ENCODE results near the gene NTM.

NTM gene

DNA sequence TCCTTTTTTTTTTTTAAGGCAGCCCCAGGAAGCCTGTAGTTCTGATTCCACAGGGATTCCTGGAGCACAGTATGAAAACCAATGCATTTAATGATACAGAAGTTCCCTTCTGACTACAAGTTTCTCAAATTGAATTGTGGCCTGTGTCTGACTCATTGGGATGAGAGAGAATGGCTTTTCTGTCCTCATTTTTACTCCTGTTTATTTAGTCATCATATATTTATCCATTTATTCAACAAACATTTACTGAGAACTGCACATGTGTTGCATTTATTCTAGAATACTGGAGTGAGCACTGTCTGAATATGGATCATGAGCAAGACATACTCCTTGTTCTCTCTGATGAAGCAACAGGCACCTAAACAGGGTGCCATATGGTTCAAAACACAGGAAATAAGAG lies 231.2 kb downstream of the NTM start:
- no peak for DNase-seq (ENCODE audit: low read depth in 2 of 2)

DNA sequence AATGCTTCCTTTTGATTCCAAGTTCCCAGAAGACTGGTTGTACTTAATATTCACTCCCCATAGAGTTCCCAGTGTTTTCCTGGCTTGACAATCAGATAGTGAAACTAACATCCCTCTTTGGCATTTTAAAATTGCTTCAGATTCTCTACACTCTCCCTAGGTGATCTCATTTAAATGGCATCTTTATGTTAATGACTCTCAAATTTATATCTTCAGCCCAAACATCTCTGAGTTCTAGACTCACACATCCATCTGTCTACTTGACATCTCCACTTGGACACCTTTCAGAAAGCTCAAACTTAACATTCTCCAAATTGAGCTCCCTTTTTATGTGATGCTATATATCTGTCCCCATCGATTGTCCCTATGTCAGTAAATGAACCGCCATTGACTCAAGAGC lies 232.0 kb downstream of the NTM start:
- DNase-seq (ENCODE audit: low read depth in 2 of 2), result no peak

DNA sequence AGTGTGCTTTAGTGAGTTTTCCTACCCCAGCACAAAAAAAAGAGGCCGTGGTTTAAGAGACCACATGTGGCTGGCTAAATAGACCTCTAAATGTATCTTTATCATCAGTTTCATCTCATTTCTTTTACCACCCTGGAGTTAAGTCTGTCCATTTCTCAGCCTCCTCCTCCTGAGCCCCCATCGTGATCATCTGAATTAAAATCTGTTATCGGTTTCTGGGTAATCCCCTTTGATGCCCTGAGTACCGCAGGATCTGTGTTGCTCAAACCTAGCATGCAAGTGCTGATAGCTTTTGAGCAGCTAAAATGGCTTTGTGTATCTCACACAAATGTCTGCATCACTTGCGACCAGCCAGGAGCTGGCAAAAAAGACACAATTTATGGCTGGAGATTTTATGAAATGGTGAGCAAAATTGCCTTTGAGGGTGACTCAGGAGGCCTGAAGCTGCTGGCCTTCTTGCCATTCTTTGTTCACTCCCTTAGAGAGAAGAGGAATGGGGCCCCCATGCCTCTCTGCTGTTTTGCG lies 236.5 kb downstream of the NTM start:
- DNase-seq (ENCODE audit: low read depth in 2 of 2), result no peak

DNA sequence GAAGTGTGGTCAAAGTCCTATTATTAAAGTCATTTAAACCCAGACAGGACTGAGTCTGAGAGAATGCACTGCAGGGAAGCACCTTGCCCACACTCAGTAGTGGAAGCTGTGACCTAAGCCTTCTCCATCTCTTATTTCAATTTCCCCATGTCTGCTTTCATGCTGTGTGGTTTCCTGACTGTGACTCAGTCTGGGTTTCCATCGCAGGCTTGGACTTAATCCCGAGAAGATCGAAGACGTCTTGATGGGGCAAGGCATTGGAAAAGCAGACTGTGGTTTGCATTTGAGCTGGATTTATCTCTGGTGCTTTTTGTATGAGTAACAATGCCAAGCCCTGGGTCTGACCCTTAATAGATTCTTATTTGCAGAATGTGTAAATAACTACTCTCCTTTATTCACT lies 238.9 kb downstream of the NTM start:
- DNase-seq (ENCODE audit: low read depth in 2 of 2), result no peak

DNA sequence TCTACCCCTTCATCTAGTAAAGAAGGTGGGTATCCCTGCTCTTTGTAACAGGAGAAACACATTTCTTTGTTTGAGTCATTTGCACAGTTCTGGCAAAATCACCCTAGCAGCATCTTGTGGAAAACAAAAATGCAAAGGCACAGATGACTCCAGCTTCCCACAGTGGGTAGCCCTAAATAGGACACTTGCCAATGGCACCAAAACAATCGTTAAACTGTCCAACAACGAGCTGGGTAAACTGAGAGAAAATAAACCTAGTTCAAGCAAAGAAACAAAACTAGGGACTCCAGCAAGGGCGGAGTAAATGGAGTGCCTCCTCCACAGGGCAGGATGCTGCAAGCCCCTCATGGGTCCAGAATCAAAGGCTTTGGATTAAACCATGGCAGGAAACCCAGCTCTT lies 239.5 kb downstream of the NTM start:
- DNase-seq (ENCODE audit: low read depth in 2 of 2), result no peak

DNA sequence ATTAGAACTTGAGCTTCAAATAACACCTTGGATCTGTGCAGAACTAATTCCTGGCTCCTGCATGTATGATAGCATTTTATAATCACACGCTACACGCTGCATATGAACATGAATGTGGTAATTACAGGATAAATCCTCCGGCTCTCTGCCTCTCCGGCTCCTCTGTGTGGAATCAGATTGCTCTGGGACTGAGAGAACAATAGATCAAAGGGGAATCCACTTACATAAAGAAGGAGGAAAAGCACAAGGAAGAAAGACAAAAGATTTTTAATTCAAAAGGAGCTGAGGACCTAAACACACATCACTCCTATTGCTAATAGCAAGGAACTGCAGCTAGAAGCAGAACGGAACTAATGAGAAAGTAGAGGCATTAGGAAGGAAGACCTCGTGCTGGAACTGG lies 240.9 kb downstream of the NTM start:
- no peak for DNase-seq (ENCODE audit: low read depth in 2 of 2)

DNA sequence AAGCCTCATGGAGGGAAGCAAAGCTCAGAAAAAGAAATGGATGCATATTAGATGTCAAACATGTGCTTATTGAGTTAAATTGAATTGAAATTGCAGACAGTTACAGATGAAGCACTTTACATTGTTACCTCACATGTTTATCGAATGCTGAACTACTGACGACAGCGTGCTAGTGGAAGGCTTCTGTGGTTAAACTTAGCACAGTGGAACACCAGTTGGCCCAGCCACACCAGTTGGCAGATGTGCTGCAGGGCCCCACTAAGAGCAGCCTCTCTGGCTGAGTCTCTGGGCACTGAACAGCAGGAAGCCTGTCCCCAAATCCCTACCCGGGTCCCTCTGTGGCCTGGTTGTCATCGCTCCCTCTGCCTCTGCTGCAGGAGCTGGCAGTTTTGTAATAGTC lies 242.1 kb downstream of the NTM start:
- DNase-seq (ENCODE audit: low read depth in 2 of 2), result no peak

DNA sequence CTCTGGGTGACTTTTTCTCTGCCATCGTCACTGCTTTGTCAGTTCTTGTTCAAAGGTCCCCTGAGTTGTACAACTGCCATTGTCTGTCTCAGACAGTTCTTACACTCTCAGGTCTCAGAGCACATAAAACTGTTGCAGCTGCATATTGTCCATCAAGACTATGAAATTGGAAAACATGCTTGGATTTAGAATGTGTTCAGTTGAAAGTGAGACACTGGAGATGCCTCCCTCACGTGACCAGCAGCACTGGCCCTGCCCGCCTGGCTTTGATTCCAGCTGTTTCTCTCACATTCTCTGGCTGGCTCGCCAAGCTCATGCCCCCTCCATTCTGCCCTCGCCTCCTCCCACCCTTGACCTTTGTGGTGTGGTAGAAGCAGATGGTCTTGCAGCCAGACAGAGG lies 244.2 kb downstream of the NTM start:
- DNase-seq (ENCODE audit: low read depth in 2 of 2), result no peak

DNA sequence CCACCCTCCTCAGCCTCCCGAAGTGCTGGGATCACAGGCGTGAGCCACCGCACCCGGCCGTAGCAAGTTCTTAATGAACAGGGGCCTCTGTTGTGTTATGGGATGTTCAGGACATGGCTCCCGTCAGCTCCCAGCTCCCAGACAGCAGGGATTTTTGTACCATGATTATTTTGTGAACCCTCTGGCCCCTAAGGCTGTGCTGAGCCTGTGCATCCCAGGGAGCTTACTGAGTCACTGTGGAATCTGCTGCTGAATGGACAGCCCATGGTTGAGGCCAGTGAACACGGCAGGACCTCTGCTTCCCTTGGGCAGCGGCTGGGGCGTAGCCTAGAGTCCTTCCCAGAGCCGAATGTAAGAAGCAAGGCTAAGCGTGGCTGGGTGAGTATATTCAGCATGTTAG lies 245.2 kb downstream of the NTM start:
- no peak for DNase-seq (ENCODE audit: low read depth in 2 of 2)

DNA sequence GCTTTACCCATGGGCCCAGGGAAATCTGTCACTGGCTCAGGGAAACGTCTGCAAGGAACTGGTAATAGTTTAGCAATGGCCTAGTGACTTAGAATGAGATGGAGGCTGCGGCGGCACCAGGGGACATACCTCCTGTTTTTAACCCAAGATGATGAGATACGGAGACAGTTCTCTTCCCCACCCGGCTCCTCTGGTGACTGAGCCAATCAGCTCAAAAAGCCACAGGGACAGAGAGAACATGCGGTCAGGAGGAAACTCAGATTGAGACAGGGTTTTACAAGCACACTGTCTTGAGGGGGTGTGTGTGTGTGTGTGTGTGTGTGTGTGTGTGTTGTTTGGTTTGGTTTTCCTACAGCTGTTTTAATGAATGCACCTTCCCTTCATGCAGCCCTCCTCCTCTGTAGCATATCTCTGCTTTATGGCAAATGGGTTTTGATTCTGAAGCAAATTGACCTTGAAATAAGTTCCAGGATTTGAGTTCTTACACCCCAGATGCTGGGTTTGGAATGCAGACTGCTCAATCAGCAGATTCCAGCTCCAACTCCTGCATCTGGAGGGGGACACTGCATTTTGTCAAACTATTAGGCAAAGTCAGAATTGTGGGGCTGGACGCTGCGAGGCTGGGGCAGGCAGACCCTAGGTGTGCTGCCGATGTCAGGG lies 246.2 kb downstream of the NTM start:
- DNase-seq (ENCODE audit: low read depth in 2 of 2), result no peak

DNA sequence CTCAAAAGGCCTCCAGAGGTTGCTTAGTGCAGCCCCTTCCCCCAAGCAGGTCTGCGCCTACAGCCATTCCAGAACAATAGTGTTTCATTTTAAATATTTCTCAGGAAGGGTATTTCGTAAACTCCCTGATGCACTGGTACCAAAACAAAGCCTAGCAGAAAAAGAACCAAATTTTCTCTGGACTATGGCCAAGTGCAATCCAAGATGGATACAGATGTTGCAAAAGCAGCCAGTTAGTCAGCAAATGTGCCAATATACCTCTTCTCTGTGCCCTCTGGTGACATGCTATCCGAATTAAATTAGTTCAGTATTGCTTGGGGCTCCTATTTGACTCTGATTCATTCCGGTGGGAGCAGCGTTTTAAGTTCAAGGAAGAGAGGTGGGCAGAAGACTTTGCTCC lies 247.8 kb downstream of the NTM start:
- DNase-seq (ENCODE audit: low read depth in 2 of 2), result no peak

DNA sequence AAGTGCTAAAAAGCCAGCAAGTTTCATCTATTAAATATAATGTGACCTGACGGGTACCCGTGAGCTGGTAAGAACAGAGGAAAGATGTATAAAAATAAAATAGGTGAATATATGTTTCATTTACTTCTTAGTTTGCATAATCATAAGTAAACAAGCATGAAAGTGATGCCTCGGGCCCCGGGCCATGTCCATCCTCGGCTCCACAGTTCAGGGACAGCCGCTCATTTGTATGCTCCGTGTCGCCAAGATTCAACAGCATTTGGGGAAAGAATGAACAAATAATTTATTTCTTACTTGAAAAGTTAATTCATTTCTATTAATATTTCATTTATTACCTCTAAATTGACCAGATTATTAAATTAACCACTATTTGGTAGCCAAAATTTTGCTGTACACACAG lies 251.8 kb downstream of the NTM start:
- DNase-seq (ENCODE audit: low read depth in 2 of 2), result no peak

DNA sequence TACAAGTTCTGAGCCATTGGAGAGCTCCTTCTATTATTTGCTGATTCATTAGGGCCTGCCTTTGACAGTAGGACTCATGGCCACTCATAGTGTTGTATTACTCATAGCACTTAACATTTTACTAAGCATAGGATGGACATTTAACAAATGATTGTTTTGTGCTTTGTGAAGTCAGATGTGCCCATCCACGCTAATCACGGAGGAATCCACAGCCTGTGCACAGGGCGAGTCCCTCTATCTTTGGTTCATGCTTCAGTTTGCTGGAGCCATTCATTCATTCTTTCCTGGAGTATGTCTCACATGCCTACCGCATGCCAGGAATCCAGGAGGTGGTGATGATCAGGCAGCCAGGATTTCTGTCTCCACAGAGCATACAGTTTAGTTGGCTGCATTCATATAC lies 254.1 kb downstream of the NTM start:
- DNase-seq (ENCODE audit: low read depth in 2 of 2), result no peak

DNA sequence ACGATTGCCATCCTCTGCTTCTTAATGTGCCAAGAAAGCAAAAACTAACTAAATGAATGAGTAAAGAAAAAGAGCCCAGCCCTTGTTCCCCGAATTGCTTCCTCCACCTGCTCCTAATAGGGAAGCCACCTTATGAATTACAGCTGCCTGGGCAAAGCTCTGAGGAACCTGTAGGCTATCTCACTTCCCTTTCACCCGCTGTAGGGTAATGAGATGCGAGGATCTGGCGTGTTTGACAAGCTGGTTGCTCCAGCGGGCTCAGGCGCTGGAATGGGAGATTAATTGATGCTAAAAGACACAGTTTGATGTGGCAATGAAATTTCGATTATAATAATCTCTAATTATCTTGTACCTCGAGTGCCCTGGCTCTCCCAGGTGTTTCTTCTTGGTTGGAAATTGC lies 256.4 kb downstream of the NTM start:
- no peak for DNase-seq (ENCODE audit: low read depth in 2 of 2)

DNA sequence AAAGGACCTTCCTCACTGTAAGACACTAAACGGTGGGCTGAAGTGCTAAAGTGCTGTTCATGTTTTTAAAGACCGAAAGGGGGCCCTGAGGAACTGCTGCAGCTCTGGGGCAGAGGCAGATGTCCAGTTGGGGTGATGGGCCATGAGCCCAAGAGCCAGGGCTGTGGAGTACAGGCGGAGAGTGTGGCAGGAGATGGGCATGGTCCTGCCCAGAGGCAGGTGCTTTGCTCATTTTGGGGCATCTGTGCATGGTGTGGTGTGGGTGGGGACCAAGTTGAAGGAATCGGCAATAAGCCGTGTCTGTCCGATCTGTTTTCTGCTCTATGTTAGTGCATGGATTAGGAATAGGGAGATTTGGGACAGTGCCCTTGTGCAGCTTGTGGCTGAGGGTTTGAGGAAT lies 258.3 kb downstream of the NTM start:
- no peak for DNase-seq (ENCODE audit: low read depth in 2 of 2)

DNA sequence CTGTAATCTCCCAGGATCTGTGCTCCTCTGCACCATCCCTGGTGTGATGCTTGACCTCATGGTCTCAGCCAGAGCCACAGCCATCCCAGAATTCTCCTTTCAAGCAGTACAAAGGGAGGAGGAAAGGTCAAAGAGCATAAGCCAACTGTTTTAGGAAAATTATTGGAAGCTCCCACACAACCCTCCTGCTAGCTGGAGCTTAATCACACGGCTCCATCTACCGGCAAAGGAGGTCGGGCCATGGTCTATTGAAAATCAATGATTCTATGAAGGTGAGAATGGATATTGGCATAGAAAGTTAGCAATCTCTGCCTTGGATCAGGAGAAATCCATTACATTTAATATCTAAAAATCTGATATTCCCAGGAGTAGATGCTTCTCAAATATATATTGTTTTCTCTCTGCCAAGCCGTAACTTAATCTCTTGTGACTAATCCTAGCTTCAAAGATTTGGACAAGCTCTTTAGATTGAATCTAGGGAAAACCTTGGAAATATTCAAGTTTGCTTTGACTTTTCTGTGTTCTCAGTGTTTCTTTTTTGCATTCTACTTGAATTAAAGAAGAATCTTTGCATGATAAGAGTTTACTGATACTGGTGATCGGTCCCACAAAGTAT lies 259.6 kb downstream of the NTM start:
- DNase-seq (ENCODE audit: low read depth in 2 of 2), result no peak

DNA sequence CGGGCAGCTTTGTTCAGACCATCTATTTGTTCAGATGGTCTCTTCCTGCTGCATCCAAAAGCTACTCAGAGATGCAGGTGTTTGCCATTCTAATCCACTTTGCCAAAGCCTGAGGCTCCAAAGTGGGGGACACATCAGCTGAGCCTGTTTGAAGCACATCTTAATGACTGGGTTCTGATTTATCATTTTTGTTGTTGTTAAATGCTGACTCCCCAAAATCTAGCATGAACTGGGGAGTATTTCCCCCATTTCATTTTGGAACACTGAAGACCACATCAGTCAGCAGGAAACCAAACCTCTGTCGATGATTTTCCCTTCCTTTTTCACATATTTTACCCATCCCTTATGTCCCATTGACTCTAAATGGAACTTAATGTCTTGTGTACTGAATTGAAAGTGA lies 262.6 kb downstream of the NTM start:
- no peak for DNase-seq (ENCODE audit: low read depth in 2 of 2)

DNA sequence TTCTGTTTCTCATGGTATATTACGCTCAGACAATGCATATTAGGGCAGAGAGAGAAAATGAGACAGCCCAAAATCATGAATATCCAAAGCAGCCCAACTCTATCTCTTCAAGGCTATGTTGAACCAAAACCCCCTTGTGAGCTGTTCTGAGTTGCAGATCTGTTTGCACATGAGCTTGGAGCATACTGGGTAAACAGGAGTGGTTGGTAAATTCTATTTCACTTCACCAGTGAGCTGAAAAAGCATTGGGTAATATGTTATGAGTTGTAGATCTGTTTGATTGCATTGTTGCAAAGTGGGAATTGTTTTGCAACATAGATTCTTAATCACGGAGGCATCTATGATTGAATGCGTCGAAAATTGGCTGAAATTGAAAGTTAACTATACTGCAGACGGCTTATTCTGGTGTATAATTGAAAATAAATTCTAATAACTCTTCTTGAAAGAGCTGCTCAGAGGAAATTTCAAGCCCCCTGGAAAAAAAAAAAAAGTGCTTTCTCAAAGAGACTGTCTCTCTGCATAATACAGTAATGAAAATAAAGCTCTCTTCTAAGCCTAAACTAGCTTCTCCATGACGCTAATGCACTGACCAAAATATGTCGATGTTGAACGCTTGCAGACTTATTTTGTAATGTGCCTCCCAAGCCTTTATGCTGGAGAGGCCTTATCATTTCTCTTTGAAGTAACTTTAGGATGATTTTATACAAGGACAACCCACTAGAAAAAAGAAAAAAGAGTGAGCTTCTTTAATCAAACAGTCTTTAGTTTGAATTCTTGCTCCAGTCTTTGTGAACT lies 263.7 kb downstream of the NTM start:
- DNase-seq (ENCODE audit: low read depth in 2 of 2), result no peak

DNA sequence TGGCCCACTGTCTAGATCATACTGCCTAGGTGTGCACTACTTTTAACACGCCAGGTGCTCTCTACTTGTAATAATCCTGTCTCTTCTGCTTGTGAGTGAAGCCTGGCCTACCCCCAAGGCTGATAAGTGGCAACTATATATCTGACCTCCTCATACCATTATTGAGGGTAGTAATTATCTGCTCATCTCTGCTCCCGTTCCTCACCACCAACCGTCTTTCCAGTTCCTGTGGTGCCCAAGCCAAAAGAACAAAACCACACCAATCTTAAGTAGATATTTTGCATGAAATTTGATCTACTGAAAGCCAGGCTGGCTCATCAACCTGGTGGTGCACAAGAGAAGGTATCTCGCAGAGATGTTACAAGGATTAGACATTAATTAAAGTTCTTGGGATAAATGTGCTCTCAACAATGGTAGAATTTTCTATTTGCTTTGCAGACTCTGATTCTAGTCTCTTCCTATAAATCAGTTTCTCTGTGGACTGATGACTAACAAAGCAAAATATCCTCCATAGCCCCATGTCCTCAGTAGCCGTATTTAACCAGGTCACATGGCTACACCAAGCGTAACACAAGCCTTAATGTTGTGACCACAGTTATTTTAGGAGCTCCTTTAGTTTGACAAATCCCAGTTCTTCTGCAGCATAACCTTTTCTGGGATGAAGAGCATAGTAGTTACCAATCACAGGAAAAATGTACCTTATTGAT lies 267.2 kb downstream of the NTM start:
- DNase-seq (ENCODE audit: low read depth in 2 of 2), result no peak

DNA sequence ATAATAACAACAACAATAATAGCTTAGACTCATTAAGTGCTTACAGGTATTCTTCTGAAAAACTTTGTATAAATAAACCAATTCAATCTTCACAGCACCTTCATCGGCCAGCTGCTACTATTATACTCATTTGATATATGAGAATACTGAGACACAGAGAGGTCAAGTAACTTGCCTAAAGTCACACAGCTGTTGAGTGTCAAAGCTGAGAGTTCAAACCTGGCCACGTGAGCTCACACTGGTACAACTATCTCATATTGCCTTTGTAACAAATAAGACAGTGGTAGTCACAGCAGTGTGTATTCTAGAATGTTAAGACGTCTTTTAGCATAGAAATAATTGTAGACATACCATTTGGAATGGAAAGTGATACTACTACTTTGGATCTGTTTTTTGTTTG lies 268.5 kb downstream of the NTM start:
- no peak for DNase-seq (ENCODE audit: low read depth in 2 of 2)

DNA sequence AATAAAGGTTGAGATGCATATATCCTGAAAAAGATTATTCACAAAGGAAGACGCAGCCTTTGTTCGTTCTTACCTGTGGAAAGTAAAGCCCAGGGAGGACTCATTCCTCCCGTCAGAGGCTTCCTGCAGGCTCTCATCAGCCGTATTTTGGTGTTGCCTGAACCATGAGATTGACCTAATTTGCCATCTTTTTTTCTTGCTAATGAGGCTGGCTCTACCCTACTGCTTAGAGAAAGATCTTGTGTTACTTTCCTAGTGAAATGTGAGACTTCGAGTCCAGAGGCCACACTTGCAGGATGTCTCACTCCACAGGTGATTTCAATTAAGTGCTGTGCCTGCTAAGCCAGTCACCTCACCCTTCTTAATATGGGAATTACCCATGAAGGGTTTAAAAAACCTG lies 269.9 kb downstream of the NTM start:
- DNase-seq (ENCODE audit: low read depth in 2 of 2), result no peak

DNA sequence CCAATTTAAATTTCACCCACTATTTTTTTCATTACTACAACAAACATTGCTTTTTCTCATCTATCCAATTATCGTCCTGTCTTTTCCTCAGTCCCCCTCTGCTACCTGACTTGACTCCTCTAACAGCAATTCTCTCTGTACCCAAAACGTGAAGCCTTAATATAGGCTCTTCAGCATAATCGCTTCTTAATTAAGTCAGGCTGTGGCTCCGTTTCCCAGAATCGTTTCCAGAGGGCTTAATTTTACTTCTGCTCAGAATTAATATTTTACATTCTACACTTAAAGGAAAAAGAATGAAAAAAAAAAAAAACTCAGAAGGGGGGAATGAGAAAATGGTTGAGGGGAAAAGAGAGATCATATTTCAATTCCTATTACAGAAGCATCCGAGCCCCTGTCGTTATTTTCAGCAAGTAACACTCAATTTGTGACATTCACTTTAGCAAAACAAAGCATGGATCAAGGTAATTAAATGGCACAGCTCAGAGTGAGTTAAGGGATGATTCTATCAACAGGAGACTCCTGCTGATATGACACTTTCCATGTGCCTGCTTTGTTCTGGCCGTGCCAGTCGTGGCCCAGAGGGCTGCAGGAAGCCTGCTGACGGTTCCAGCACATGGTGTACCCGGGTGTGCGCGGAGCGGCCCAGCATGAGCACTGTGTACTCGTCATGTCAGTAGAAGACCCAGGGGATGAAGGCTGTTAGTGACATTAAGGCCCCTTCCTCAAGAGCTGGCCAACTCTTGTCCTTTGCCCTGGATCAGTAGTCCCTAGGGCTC lies 272.5 kb downstream of the NTM start:
- no peak for DNase-seq (ENCODE audit: low read depth in 2 of 2)
